ENCODE results near the gene DUSP22. TPM values are rescaled to one million over a fixed set of nuclear protein-coding genes. Genes with fewer than 3 reads are reported as not detected.

Gene DUSP22
- total RNA-seq, 2 donors from 2014 or later: 23.3 to 27.4 TPM

DNA sequence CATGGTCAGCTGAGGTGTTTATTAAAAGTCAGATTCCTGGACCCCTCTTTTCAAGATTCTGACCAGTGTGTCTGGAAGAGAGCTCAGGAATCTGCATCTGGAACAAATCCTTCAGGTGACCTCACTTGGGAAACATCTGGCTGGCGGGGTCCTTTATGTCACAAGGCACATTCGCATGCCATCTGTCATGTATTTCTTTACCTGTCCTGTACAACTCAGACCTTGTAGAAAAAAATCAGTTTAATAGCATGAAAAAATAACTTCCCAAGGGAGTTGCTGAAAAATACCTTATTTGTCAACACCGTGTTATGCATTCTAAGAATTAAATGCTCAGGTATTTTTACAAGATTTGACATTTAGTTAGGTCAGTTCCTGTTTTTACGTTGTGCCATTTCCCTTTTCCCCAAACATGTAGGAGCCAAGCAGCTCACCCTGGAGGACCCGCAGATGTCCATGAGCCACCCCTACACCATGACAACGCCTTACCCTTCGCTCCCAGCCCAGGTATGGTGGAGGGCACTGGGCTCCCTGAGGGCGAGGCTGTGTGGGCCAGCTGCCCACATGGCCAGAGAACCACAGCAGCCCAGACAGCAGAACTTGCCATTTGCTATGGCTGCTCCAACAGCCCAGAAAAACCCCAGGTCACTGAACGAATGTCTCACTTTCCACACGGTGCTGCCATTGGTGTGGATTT, 103.3 kb downstream of the DUSP22 start:
- Mint-ChIP-seq H3K36me3 (ENCODE audit: low read depth) (peaks cover 98% of the 10 kb centered on the region), H3K9me3 (peaks cover 5% of the 10 kb centered on the region), H3K27ac (peak overlapping the region; percentile 100), H3K27me3 (no peaks in the 10 kb centered on the region), H3K4me1 (peaks cover 41% of the 10 kb centered on the region), H3K4me3 (peak overlapping the region; percentile 98)
- ATAC-seq (replicated peaks): no peak

DNA sequence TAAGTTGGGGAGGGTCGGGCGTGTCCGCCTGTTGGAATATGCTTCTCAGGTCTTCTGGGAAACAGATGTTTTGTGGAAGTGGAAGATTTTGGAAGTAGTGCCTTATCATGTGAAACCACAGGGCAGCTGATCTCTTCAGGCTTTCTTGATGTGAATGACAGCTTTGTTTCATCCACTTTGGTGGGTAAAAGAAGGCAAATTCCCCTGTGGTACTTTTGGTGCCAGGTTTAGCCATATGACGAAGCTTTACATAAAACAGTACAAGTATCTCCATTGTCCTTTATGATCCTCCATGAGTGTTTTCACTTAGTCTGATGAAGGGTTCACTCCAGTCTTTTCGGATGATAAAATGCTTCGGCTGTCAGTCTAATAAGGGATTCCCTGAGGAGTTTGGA, 103.8 kb downstream of the DUSP22 start:
- peaks cover 98% of the 10 kb centered on the region for H3K36me3 Mint-ChIP-seq (ENCODE audit: low read depth)
- peaks cover 5% of the 10 kb centered on the region for H3K9me3 Mint-ChIP-seq
- no peaks in the 10 kb centered on the region for H3K27me3 Mint-ChIP-seq
- H3K27ac Mint-ChIP-seq: peak overlapping the region; percentile 75
- H3K4me1 Mint-ChIP-seq: peaks cover 45% of the 10 kb centered on the region
- H3K4me3 Mint-ChIP-seq: peak overlapping the region; percentile 98
- ATAC-seq (replicated peaks): no peak

GRCh38 chr6:397056-397455, 104.8 kb downstream of the DUSP22 start:
- Mint-ChIP-seq H3K27me3 (no peaks in the 10 kb centered on the region), H3K9me3 (peaks cover 5% of the 10 kb centered on the region), H3K4me3 (peak overlapping the region; percentile 92), H3K27ac (peak overlapping the region; percentile 88), H3K36me3 (ENCODE audit: low read depth) (peaks cover 98% of the 10 kb centered on the region), H3K4me1 (peaks cover 50% of the 10 kb centered on the region)
- ATAC-seq (replicated peaks): no peak

DNA sequence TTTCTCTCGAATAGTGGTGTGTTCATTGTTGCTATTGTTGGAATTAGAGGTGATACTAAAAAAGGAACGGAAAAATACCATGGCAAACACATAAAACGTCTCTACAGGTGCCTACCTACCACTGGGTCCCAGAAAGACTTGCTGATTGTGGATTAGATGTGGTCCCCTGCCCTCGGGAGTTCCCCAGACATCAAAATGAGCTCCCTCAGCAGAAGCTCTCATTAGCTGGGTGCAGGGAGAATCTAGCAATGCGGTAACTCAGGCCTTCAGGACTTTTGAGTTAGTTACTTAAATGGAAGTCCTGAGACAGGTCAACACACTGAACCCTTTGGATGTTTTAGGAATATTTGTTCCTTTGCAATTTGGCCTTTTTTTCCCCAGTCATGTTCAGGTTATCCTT, 105.3 kb downstream of the DUSP22 start:
- Mint-ChIP-seq H3K9me3 (peaks cover 5% of the 10 kb centered on the region), H3K27me3 (no peaks in the 10 kb centered on the region), H3K4me3 (peak overlapping the region; percentile 92), H3K36me3 (ENCODE audit: low read depth) (peaks cover 98% of the 10 kb centered on the region), H3K27ac (peak overlapping the region; percentile 88), H3K4me1 (peaks cover 55% of the 10 kb centered on the region)
- ATAC-seq (replicated peaks): no peak

DNA sequence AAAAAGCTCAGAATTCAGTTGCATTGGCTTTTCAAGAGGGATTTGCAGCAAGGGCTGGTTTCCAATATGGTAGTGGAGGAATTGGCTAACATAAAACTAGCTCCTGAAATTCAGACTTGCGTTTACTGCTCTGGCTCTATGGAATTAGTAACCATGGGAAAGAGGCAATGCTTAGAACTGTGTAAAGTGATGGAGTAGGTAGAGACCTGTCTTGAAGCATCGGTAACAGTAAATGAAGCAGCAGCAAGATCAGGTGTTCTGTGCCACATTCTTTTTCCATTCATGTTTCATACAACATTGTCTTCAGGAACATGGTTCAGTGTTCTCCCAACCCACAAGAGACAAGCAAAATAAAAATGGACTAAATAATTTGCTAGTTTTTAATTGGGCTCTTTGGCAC, 105.8 kb downstream of the DUSP22 start:
- ATAC-seq (replicated peaks): no peak
- peaks cover 60% of the 10 kb centered on the region for H3K4me1 Mint-ChIP-seq
- H3K4me3 Mint-ChIP-seq: peak overlapping the region; percentile 92
- H3K27ac Mint-ChIP-seq: peak overlapping the region; percentile 88
- H3K9me3 Mint-ChIP-seq: peaks cover 5% of the 10 kb centered on the region
- no peaks in the 10 kb centered on the region for H3K27me3 Mint-ChIP-seq
- H3K36me3 Mint-ChIP-seq (ENCODE audit: low read depth): peaks cover 98% of the 10 kb centered on the region

DNA sequence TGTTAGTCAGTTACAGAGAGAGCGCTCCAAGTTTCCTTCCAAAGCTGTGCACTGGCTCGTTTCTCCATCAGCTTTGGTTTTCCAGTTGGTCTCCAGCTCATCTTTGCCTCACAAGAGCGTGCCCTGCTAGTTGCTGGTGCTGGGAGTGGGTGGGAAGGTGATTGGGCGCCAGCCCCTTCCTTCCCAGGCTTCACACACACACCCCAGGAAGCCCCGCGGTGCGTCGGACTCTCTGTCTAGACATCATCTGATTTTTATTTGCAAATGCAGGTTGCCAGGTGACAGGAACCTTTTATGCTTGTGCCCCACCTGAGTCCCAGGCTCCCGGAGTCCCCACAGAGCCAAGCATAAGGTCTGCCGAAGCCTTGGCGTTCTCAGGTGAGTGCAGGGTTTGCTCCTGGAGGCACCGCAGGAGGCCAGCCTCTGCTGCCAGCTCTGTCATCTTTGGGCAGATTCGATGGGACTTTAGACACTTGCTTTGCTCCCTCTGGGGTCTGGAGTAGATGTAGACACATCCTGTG, 106.3 kb downstream of the DUSP22 start:
- peak overlapping the region; percentile 61 for H3K27ac Mint-ChIP-seq
- no peaks in the 10 kb centered on the region for H3K27me3 Mint-ChIP-seq
- H3K36me3 Mint-ChIP-seq (ENCODE audit: low read depth): peaks cover 98% of the 10 kb centered on the region
- peaks cover 4% of the 10 kb centered on the region for H3K9me3 Mint-ChIP-seq
- no peak for ATAC-seq (replicated peaks)
- peaks cover 62% of the 10 kb centered on the region for H3K4me1 Mint-ChIP-seq
- H3K4me3 Mint-ChIP-seq: peak overlapping the region; percentile 92

DNA sequence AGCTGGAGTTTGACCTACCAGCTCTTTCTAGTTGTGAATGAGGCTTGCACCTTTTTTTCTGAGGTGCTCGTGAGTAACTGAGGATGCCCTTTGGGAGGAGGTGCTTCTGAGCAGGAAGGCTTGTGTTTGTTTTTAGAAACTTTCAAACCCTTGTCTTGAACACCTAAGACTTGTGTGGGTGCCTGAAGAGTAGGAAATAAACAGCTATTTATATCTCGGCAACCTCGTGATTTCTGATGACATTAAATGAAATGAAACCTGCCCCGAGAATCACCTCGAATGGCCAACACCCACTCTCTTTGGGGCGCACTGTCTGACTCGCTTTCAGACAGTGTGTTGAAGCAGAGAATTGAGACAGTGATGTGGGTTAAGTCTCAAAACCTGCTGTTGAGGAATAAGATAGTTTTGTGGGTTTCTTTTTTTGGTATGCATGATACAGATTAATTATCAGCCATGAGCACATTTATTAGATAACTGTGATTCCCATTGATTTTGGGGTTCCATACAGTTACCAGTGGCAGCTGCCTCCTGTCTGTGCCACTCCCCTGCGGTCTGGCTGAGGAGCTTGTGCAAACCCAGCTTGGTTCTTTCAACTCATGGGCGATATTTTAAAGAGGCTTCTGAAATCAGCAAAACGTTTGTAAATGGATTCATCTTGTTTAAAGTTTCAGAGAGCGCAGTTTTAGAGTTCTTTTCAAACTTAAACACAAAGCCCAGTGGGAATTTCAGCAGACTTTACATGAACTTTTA, 107.7 kb downstream of the DUSP22 start:
- Mint-ChIP-seq H3K4me1 (peaks cover 68% of the 10 kb centered on the region), H3K27me3 (no peaks in the 10 kb centered on the region), H3K9me3 (no peaks in the 10 kb centered on the region), H3K27ac (peak overlapping the region; percentile 78), H3K4me3 (peak overlapping the region; percentile 92), H3K36me3 (ENCODE audit: low read depth) (peaks cover 98% of the 10 kb centered on the region)
- peak; percentile 60 for ATAC-seq (replicated peaks)

GRCh38 chr6:400815-401214, 108.5 kb downstream of the DUSP22 start:
- Mint-ChIP-seq H3K4me1 (peaks cover 67% of the 10 kb centered on the region), H3K27me3 (no peaks in the 10 kb centered on the region), H3K27ac (peak overlapping the region; percentile 85), H3K4me3 (peak overlapping the region; percentile 92), H3K36me3 (ENCODE audit: low read depth) (peaks cover 98% of the 10 kb centered on the region), H3K9me3 (no peaks in the 10 kb centered on the region)
- ATAC-seq (replicated peaks): no peak

Other genes starting within 250 kb of the DUSP22 start
- 100 to 1,000 TPM; 477 to 704 TPM for gene IRF4, start 99.3 kb downstream of the DUSP22 start, total RNA-seq

Measured in activated T-helper 17 cell treated with anti-CD3 and anti-CD28 coated beads, Interleukin-2, amount 50 U/mL, for 72 hours (primary cell).